Measurements from ENCODE around the gene GLT1D1.

Gene GLT1D1

GRCh38 chr12:128961957-128962356, 108.7 kb downstream of the GLT1D1 start:
- no peak for DNase-seq (ENCODE audit: low read depth in 4 of 4, low spot score in 1 of 4)

DNA sequence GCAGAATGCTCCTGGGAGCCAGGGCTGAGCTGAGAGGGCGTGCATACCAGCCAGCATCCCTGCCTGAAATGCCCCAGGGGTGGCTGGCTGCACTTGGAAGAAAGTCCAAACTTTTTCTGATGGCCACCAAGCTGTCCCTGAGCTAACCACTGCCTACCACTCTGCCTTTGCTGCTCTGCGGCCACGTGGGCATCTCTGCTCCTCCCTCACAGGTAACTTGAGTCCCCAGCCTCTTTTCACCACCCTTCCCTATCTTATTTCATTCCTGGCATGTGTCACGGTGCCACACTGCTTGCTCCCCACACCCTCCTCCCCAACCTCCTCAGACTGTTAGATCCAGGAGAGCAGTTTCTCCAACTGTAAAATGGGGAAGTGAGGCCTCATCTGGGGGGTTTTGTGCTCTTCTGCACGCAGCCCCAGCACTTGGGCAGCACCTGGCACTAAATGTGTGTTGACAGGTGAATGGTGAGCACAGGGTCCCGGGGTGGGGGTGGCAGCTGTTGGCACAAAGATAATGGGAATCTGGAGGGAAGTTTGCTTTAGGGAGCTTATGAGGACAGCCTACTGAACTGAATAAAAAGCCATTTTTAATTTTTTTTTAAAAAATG, 113.0 kb downstream of the GLT1D1 start:
- no peak for DNase-seq (ENCODE audit: low read depth in 4 of 4, low spot score in 1 of 4)

DNA sequence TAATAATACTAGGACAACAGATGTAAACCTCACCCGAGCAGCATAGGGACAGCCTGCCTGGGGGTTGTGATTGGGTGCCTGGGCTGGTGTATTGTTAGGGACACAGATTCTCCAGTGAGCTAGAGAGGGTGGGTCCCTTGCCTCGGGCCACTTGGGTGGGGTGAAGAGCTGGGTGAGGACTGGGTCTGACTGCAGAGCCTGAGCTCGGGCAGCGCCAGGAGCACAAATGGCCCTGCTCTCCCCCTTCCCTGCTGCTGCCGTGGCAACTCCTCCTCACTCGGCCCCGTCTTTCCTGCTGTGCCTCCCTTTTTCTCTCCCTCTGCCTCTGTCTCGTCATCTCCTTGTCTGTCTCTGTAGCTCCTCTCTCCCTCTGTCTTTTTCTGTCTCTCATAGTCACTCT, 115.4 kb downstream of the GLT1D1 start:
- no peak for DNase-seq (ENCODE audit: low read depth in 4 of 4, low spot score in 1 of 4)

GRCh38 chr12:128969480-128970055, 116.3 kb downstream of the GLT1D1 start:
- DNase-seq (ENCODE audit: low read depth in 4 of 4, low spot score in 1 of 4), result no peak

DNA sequence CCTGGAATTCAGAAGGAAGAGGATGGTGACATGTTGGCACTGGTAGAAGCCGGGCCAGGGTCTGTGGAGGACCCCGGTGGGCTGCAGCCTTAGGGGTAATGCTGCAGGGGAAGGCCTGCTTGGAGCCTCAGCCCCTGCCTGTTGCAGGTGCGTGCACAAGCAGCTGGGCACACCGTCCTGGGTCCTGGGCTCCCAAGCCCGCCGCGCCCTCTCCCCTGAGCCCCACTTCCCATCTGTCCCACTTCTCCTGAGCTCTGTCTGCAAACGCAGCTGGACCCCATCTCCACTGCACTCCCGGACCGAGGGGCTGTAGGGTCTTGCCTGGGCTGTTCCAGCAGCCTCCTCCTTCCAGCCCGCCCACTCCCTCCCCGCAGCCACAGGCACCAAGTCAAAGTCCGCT, 116.8 kb downstream of the GLT1D1 start:
- no peak for DNase-seq (ENCODE audit: low read depth in 4 of 4, low spot score in 1 of 4)

GRCh38 chr12:128970941-128971340, 117.7 kb downstream of the GLT1D1 start:
- no peak for DNase-seq (ENCODE audit: low read depth in 4 of 4, low spot score in 1 of 4)

DNA sequence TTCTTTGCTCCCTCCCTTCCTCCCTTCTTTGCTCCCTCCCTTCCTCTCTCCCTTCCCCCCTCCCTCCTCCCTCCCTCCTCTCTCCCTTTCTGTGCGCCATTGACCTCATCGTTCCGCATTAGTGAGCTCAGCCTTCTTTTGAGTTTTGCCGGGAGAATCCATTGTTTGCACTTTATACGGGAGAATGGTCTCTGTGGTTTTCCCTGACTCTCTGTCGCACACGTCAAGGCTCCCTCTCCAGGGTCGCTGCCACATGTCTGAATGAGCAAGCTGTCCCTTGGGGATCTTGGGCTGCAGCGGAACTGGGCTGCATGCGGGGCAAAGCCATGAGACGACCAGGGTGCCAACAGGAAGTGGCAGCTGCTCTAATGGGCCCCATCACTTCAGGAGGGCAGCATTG, 118.5 kb downstream of the GLT1D1 start:
- DNase-seq (ENCODE audit: low read depth in 4 of 4, low spot score in 1 of 4), result no peak

- no peak for DNase-seq (ENCODE audit: low read depth in 4 of 4, low spot score in 1 of 4)
These were observed 120.8 kb downstream of the GLT1D1 start for GRCh38 chr12:128973883-128974681.

DNA sequence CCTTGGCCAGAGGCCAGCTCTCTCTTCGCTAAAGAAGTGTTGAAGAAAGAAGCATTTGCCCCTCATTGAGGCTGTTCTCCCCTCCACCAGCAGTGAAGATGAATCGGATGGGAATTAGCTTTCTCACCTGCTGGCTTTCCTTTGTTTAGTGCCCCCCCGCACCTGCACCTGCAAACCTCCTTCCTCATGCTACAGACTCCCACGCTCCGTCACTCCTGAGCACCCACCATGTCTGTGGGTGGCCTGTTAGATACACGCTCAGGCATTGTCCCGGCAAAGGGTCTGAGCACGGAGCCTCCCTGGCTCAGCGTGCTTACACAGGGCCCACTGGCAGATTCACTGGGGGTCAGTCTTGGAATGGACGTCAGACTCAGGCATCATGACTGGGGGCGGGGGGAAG, 121.6 kb downstream of the GLT1D1 start:
- DNase-seq (ENCODE audit: low read depth in 4 of 4, low spot score in 1 of 4), result no peak

GRCh38 chr12:128976120-128976738, 123.0 kb downstream of the GLT1D1 start:
- peak in 1 of 4 experiments; percentile 5 for DNase-seq (ENCODE audit: low read depth in 4 of 4, low spot score in 1 of 4)

GRCh38 chr12:128977441-128977840, 124.2 kb downstream of the GLT1D1 start:
- DNase-seq (ENCODE audit: low read depth in 4 of 4, low spot score in 1 of 4), result no peak

DNA sequence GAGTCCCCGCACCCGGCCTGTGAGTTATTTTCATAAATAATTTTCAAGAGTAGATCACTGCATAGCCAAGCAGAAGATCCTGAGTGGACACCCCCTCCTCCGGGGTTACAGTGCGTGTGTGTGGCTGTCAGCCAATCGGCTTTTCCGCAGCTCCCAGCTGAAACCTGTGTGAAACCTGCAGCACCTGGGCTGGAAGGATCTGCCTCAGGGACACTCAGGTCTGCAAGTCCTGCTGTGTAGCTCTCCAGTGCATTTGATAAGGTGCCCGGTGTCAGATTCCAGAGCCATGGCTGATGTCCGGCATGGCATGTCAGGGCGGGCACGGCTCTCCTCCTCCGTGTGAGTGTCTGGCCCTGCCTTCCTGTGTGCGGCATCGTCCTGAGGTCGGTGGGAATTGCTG, 124.8 kb downstream of the GLT1D1 start:
- no peak for DNase-seq (ENCODE audit: low read depth in 4 of 4, low spot score in 1 of 4)

- no peak for DNase-seq (ENCODE audit: low read depth in 4 of 4, low spot score in 1 of 4)
These were observed 127.3 kb downstream of the GLT1D1 start for GRCh38 chr12:128980623-128981022.

DNA sequence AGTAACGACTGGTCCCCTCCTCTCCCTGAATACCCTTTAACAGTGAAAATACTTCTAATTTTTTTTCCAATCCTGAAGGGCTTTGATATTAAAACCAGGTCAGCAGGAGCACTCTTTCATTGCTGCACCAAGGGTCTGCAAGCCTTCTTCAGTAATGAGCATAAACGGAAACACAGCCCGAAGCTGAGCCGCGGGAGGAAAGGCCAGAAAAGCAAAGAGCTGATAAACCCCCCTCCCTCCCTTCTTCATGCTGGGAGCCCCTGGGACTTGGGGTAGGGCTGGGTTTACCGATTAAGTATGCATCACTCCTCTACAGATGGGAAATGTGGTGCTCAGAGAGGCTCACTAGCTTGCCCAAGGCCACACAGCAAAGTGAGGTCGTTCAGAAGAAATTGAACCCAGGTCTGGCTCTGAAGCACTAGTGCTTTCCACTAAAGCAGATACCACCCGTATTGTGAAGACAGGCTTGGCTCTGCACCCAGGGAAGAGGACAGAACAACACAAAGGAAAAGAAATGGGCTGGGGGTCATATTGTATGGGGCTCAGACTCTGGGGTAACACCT, 128.8 kb downstream of the GLT1D1 start:
- DNase-seq (ENCODE audit: low read depth in 4 of 4, low spot score in 1 of 4), result no peak

DNA sequence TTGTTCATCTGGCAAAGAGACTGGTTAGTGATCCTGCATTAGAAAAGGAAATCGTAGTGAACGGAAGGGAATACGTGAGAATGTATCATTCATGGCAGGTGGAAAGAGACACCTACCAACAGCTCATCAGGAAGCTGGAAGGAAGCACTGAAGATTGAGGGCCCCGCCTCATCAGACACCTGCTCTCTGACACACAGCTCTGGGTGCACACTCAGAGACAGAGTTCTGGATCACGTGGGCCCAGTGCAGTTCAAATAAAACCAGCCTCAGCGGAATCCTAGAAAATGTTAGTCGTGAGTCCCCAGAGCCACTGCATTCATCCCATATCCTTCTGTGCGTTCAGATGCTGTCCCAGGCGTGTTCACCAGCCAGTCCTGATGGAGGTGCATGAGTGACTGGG, 129.7 kb downstream of the GLT1D1 start:
- no peak for DNase-seq (ENCODE audit: low read depth in 4 of 4, low spot score in 1 of 4)

DNA sequence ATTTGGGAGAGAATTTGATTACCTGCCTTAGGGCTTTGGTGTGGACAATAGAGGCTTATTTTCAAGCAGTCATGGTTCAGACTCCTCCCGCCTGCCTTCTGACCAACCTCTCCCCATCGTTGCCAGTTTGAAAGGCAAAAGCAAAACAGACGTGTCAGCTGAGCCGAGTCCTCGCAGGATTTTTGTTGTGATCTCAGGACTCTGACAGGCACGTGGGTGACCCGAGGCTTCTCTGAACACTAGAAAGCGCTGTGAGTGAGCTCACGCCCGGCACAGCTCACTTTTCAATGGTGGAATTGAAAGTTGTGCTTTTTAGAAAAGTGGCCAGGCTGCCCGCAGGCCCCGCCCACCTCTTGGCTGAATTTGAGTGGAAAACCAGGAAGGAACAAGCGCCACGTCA, 130.1 kb downstream of the GLT1D1 start:
- no peak for DNase-seq (ENCODE audit: low read depth in 4 of 4, low spot score in 1 of 4)

DNA sequence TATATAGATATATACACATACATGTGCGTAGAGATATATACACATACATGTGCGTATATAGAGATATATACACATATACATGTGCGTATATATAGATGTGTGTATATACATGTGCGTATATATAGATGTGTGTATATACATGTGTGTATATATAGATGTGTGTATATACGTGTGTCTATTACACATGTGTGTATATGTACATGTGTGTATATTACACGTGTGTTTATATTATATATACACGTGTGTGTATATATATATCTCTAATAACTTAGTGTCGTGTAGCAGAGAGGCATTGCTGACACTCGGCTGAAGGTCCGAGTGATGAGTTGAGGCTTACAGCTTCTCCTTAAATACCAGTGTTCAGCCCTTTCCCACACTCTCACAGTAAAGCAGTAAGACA, 133.7 kb downstream of the GLT1D1 start:
- DNase-seq (ENCODE audit: low read depth in 4 of 4, low spot score in 1 of 4), result no peak

- no peak for DNase-seq (ENCODE audit: low read depth in 4 of 4, low spot score in 1 of 4)
These were observed 136.0 kb downstream of the GLT1D1 start for GRCh38 chr12:128989287-128989686.

DNA sequence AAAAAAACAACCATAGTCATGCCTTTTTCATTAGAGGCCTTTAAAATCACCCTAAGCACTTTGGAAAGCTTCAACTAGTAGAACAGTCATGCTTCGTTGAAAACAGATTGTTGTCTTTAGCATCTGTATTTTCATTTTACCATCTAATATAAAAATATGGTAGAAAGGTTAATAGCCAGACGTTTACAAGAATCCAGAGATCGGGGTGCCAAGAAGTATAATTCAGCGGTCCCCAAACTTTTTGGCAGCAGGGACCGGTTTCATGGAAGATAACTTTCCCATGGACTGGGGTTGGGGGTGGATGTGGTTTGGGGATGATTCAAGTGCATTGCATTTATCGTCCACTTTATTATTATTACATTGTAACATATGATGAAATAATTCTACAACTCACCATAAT, 138.4 kb downstream of the GLT1D1 start:
- DNase-seq (ENCODE audit: low read depth in 4 of 4, low spot score in 1 of 4), result no peak

- no peak for DNase-seq (ENCODE audit: low read depth in 4 of 4, low spot score in 1 of 4)
These were observed 138.8 kb downstream of the GLT1D1 start for GRCh38 chr12:128992116-128992515.

GRCh38 chr12:128992550-128992949, 139.3 kb downstream of the GLT1D1 start:
- no peak for DNase-seq (ENCODE audit: low read depth in 4 of 4, low spot score in 1 of 4)

DNA sequence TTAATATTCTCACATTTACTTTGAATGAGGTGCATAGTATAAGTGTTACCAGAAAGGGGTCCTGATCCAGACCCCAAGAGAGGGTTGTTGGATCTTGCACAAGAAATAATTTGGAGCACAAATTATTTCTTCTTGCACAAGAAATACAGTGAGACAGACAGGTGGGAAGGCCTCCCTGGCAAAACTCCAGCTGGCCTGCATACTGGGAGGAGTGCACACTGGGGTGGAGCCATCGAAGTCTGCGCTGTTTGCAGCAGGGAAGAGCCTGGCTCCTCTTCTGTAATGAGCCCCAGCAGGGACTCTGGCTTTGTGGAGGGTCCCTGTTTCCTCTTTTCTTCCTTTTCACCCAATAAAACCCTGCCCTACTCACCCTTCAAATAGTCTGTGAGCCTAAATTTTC, 141.6 kb downstream of the GLT1D1 start:
- no peak for DNase-seq (ENCODE audit: low read depth in 4 of 4, low spot score in 1 of 4)
